GM12878 (cell line): ENCODE measurements around the gene TFCP2L1. TPM values are rescaled to one million over a fixed set of nuclear protein-coding genes. Genes with fewer than 3 reads are reported as not detected.

ENCODE experiments used
- ATAC-seq: fragments of 200-7000 bp; cut with Tn5 transposase; 3 replicates; pipeline ENCODE4 v1.9.1; 2020; ENCODE audit warnings: mild to moderate bottlenecking, moderate library complexity
- BruUV-seq: library from RNA; stranded (reverse); fragments of 400-500 nt; replicated peaks from 2 replicates; lab custom pipeline; 2021; lab: Mats Ljungman, UMichigan
- CTCF ChIA-PET: fragments of 300-600 bp; sonication (Branson Sonifier 250); formaldehyde crosslinking; extraction: SDS; loops from one replicate; lab custom pipeline; 2021; ENCODE audit warnings: inconsistent platforms; lab: Yijun Ruan, JAX
- POLR2A ChIA-PET: fragments of 350-600 bp; formaldehyde crosslinking; extraction: SDS; loops from one replicate; lab custom pipeline; 2021; ENCODE audit warnings: inconsistent platforms; lab: Charles Lee
- RAD21 ChIA-PET: fragments of 300-600 bp; sonication (Branson Sonifier 250); formaldehyde crosslinking; loops from one replicate; lab custom pipeline; 2023; ENCODE audit warnings: antibody characterized with exemption; ENCODE audit not compliant: unreplicated experiment; lab: Charles Lee
- SMC1A ChIA-PET: fragments of 300-600 bp; sonication (Branson Sonifier 250); formaldehyde crosslinking; loops from one replicate; lab custom pipeline; 2023; ENCODE audit not compliant: unreplicated experiment, uncharacterized antibody; lab: Charles Lee
- DNase-seq: peaks from one replicate; pipeline ENCODE4 v3.0.0-alpha.2; 2011; ENCODE audit warnings: low read depth, low spot score
- FAIRE-seq: peaks from 3 replicates; lab custom pipeline; 2011; peaks lifted over from hg19 to GRCh38; lab: Jason Lieb, UNC
- H2AFZ ChIP-seq: 2 replicates; pipeline ENCODE4 v1.6.0; 2011; ENCODE audit warnings: low read depth, low read length, control low read depth; ENCODE audit not compliant: control insufficient read depth
- H3K27ac ChIP-seq: 2 replicates; pipeline ENCODE4 v1.5.1; 2011; ENCODE audit warnings: control low read depth; ENCODE audit not compliant: control insufficient read depth, insufficient read depth
- H3K27me3 ChIP-seq, 2 experiments: replicated peaks in 1 of 2; 2 replicates each; pipeline versions ENCODE4 v1.6.0 to v1.6.1; 2011; ENCODE audit warnings: low read length in 1 of 2; ENCODE audit not compliant: control insufficient read depth in 2 of 2, insufficient read depth in 2 of 2
- H3K36me3 ChIP-seq, 2 experiments: 2 replicates each; pipeline ENCODE4 v1.5.1; 2011; ENCODE audit warnings: low read length in 1 of 2; ENCODE audit not compliant: control insufficient read depth in 2 of 2, insufficient read depth in 2 of 2
- H3K4me1 ChIP-seq: 2 replicates; pipeline ENCODE4 v1.6.1; 2011; ENCODE audit warnings: mild to moderate bottlenecking, low read length, moderate library complexity, mixed read lengths; ENCODE audit not compliant: control insufficient read depth, insufficient read depth
- H3K4me2 ChIP-seq: 2 replicates; pipeline ENCODE4 v1.6.0; 2011; ENCODE audit warnings: control low read depth; ENCODE audit not compliant: control insufficient read depth, insufficient read depth
- H3K4me3 ChIP-seq: fragments of 200-600 bp; sonication (generic); 2 replicates; pipeline ENCODE4 v1.5.1; 2016
- H3K79me2 ChIP-seq: 2 replicates; pipeline ENCODE4 v1.6.0; 2011; ENCODE audit warnings: low read length; ENCODE audit not compliant: control insufficient read depth, insufficient read depth
- H3K9ac ChIP-seq: 2 replicates; pipeline ENCODE4 v1.8.0; 2011; ENCODE audit warnings: low read length, control low read depth, mixed read lengths; ENCODE audit not compliant: control insufficient read depth, insufficient read depth
- H3K9me3 ChIP-seq: replicated peaks from 3 replicates; pipeline ENCODE4 v1.5.1; 2011; ENCODE audit warnings: mild to moderate bottlenecking, low read length; ENCODE audit not compliant: control insufficient read depth, insufficient read depth
- H4K20me1 ChIP-seq: 2 replicates; pipeline ENCODE4 v1.6.0; 2011; ENCODE audit not compliant: control insufficient read depth, insufficient read depth
- CBFB ChIP-seq: IDR thresholded peaks from 2 replicates; pipeline ENCODE4 v1.6.1; 2016; ENCODE audit warnings: antibody characterized with exemption, low read depth
- CTCF ChIP-seq, 3 experiments: IDR thresholded peaks in 2 of 3; conservative IDR thresholded peaks in 1 of 3; 2 replicates each; pipeline ENCODE4 v1.5.1; 2011; ENCODE audit warnings: low read depth in 3 of 3, low read length in 3 of 3, mild to moderate bottlenecking in 3 of 3, control low read depth in 2 of 3, moderate library complexity in 2 of 3, inconsistent platforms in 1 of 3, mixed read lengths in 1 of 3; ENCODE audit not compliant: control insufficient read depth in 2 of 3, insufficient read depth in 1 of 3; ENCODE audit errors: extremely low read depth in 1 of 3
- HDGF ChIP-seq: fragments of 450-650 bp; IDR thresholded peaks from 2 replicates; pipeline ENCODE4 v1.6.1; 2016; ENCODE audit warnings: antibody characterized with exemption
- IRF3 ChIP-seq: fragments of 450-650 bp; IDR thresholded peaks from 2 replicates; pipeline ENCODE4 v1.6.1; 2014; ENCODE audit warnings: mild to moderate bottlenecking
- JUND ChIP-seq: IDR thresholded peaks from 2 replicates; pipeline ENCODE4 v1.6.1; 2012; ENCODE audit warnings: low read depth, mild to moderate bottlenecking, low read length, improper control_type of control experiment, moderate library complexity
- MXI1 ChIP-seq: fragments of 150-350 bp; IDR thresholded peaks from 2 replicates; pipeline ENCODE4 v1.6.1; 2011; ENCODE audit warnings: low read depth, mild to moderate bottlenecking, inconsistent platforms, low read length, improper control_type of control experiment
- MYC ChIP-seq: IDR thresholded peaks from 2 replicates; pipeline ENCODE4 v1.6.1; 2011; ENCODE audit warnings: mild to moderate bottlenecking, low read length, moderate library complexity, inconsistent platforms; ENCODE audit not compliant: insufficient read depth, insufficient replicate concordance, insufficient read length, severe bottlenecking
- NFXL1 ChIP-seq: fragments of 450-650 bp; IDR thresholded peaks from 2 replicates; pipeline ENCODE4 v1.6.1; 2017; ENCODE audit warnings: antibody characterized with exemption, mild to moderate bottlenecking, borderline replicate concordance
- NFYB ChIP-seq: IDR thresholded peaks from 2 replicates; pipeline ENCODE4 v1.6.1; 2011; ENCODE audit warnings: low read depth, mild to moderate bottlenecking, low read length, improper control_type of control experiment, moderate library complexity; ENCODE audit not compliant: insufficient read depth
- NKRF ChIP-seq: fragments of 450-650 bp; conservative IDR thresholded peaks from 2 replicates; pipeline ENCODE4 v1.6.1; 2017; ENCODE audit warnings: mild to moderate bottlenecking, moderate library complexity
- NR2C2 ChIP-seq: IDR thresholded peaks from 2 replicates; pipeline ENCODE4 v1.6.1; 2011; ENCODE audit warnings: borderline replicate concordance, low read depth; ENCODE audit not compliant: control insufficient read depth, insufficient read length
- RAD21 ChIP-seq: IDR thresholded peaks from 2 replicates; pipeline ENCODE4 v1.6.1; 2011; ENCODE audit warnings: mild to moderate bottlenecking, low read depth, low read length, moderate library complexity; ENCODE audit not compliant: insufficient read depth
- SMAD5 ChIP-seq: IDR thresholded peaks from 2 replicates; pipeline ENCODE4 v1.6.1; 2016; ENCODE audit warnings: antibody characterized with exemption, low read depth
- TBL1XR1 ChIP-seq: IDR thresholded peaks from 2 replicates; pipeline ENCODE4 v1.6.1; 2012; ENCODE audit warnings: low read depth, low read length, improper control_type of control experiment
- TCF12 ChIP-seq: IDR thresholded peaks from 2 replicates; pipeline ENCODE4 v1.6.1; 2011; ENCODE audit warnings: low read depth, mild to moderate bottlenecking, low read length
- YY1 ChIP-seq: IDR thresholded peaks from 2 replicates; pipeline ENCODE4 v1.6.1; 2011; ENCODE audit warnings: low read depth, mild to moderate bottlenecking, low read length
- WGBS: methylation state at CpG from one replicate; pipeline ENCODE4 v1.1.6; 2016; ENCODE audit warnings: low lambda C conversion rate; ENCODE audit not compliant: insufficient replicate concordance, insufficient coverage; ENCODE audit errors: missing lambda C conversion rate; 5-methylcytosine and 5-hydroxymethylcytosine counted together
- in situ Hi-C: fragments of 300-500 bp; cut with MboI; formaldehyde crosslinking; loops from 9 replicates; pipeline ENCODE4 v1.14.3; 2018; ENCODE audit warnings: mixed read lengths
- intact Hi-C: fragments of 100-400 bp; cut with micrococcal nuclease; formaldehyde crosslinking; loops from one replicate; pipeline ENCODE4 v1.14.2; 2022; ENCODE audit not compliant: unreplicated experiment
- polyA plus RNA-seq, 11 experiments: library from polyadenylated mRNA; depleted of rRNA in 4 of 11; unstranded in 6 of 11; stranded (reverse) in 5 of 11; fragments of >200 nt; fragmentation: Nextera tagmentation in 4 of 11; fragmentation: Illumina TruSeq in 1 of 11; extraction: Ambion mirVana in 4 of 11; extraction: Trizol in 1 of 11; gene quantifications; 1 replicate in 1 of 11; 2 replicates in 10 of 11; pipeline versions ENCODE4 v1.2.1 to v1.2.3, GENCODE V29; 2011 to 2016; ENCODE audit warnings: inconsistent platforms in 2 of 11, missing spikeins in 2 of 11, low read depth in 1 of 11
- total RNA-seq, 4 experiments: library from RNA; depleted of rRNA in 3 of 4; stranded (reverse); fragments of >200 nt in 3 of 4; fragmentation: Illumina TruSeq in 1 of 4; extraction: Trizol in 1 of 4; gene quantifications; 2 replicates each; pipeline versions ENCODE4 v1.2.1 to v1.2.3, GENCODE V29; 2013 to 2021

Gene TFCP2L1
- total and polyA plus RNA-seq, 10 of the 15 experiments (the other 5 are each of a cell fraction or from before 2014, with no cell fraction given): 0.02 to 0.21 (median 0.09) TPM; not detected in 1

- BruUV-seq: no TSS peak
- ChIA-PET POLR2A (no interaction called here), CTCF (no interaction called here), SMC1A (no interaction called here), RAD21 (no interaction called here)
- no peak overlapping the region for H3K9ac ChIP-seq
- WGBS: 23% methylated on average over 5 of the region's 5 CpGs
- ATAC-seq: no peak
- intact Hi-C loops: no loop called here
- TF ChIP-seq NKRF (no peak), MXI1 (no peak), CTCF (IDR thresholded peaks at IDR 0.05 in 2 of 3, conservative IDR thresholded peaks at IDR 0.05 in 1 of 3; ENCODE audit: control insufficient read depth in 2 of 3, extremely low read depth in 1 of 3, insufficient read depth in 1 of 3, low read depth in 3 of 3, low read length in 3 of 3) (no peak), NR2C2 (no peak), RAD21 (no peak), IRF3 (no peak), NFYB (no peak), TCF12 (no peak), HDGF (no peak), NFXL1 (no peak), CBFB (no peak), TBL1XR1 (no peak), JUND (no peak), SMAD5 (no peak), YY1 (no peak), MYC (no peak)
- no peaks in the 10 kb centered on the region for H4K20me1 ChIP-seq
- in situ Hi-C loops: no loop called here
- FAIRE-seq: no peak
- no peak for DNase-seq
- H3K4me3 ChIP-seq: no peak overlapping the region
- H3K27ac ChIP-seq: no peak overlapping the region
- H3K36me3 ChIP-seq: no peaks in the 10 kb centered on the region
- H3K79me2 ChIP-seq: no peaks in the 10 kb centered on the region
- H3K9me3 ChIP-seq: no peaks in the 10 kb centered on the region
- H2AFZ ChIP-seq: no peak overlapping the region
- H3K4me1 ChIP-seq: no peaks in the 10 kb centered on the region
- peaks cover 0 to 1% of the 10 kb centered on the region in 2 experiments; a peak in 2 of 4 replicates for H3K27me3 ChIP-seq
- no peak overlapping the region for H3K4me2 ChIP-seq
These were observed 90.4 kb downstream of the TFCP2L1 start for GRCh38 chr2:121194626-121195025.
